Middle frontal gyrus (tissue), 1 donor: ENCODE measurements around the gene HMX2.

Experiments
- DNase-seq: peaks from one replicate; pipeline ENCODE4 v3.0.0-alpha.2; 2015; ENCODE audit warnings: low spot score; ENCODE audit errors: extremely low spot score

The HMX2 gene

DNA sequence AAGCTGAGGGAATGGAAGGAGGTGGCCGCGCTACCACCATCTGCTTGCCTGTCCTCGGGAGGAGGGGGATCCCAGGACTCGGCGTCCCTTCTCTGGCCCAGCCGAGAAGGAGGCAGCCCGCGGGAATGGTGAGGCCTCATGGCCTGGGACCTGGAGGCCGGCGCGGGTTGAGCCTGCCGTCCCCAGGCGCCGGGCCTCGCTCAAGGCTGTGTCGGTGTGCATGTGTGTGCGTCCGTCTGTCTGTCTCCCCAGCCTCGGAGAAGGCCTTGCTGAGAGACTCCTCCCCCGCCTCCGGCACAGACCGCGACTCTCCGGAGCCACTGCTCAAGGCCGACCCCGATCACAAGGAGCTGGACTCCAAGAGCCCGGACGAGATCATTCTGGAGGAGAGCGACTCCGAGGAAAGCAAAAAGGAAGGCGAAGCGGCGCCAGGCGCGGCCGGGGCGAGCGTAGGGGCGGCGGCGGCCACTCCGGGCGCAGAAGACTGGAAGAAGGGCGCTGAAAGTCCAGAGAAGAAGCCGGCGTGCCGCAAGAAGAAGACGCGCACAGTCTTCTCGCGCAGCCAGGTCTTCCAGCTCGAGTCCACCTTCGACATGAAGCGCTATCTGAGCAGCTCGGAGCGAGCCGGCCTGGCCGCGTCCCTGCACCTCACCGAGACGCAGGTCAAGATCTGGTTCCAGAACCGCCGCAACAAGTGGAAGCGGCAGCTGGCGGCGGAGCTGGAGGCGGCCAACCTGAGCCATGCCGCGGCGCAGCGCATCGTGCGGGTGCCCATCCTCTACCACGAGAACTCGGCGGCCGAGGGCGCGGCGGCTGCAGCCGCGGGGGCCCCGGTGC is 10.9 kb upstream of the HMX2 start:
- no peak for DNase-seq

DNA sequence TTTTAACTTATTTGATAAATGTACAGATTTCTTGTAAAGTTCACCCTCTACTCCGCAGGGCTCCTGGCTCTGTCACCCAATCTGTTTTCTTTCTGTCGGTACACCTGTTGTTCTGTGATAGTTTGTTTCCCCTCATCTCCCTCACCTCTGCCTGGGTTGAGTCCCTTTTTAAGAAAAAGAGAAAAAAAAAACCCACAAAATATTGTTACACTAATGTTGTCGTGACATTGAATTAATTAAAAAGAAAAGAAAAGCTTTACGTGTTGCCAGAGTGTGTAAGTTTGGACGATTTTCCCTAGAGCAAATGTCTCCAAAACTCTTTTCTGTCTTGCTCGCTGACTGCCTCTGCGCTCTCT is 8.8 kb upstream of the HMX2 start:
- no peak for DNase-seq

DNA sequence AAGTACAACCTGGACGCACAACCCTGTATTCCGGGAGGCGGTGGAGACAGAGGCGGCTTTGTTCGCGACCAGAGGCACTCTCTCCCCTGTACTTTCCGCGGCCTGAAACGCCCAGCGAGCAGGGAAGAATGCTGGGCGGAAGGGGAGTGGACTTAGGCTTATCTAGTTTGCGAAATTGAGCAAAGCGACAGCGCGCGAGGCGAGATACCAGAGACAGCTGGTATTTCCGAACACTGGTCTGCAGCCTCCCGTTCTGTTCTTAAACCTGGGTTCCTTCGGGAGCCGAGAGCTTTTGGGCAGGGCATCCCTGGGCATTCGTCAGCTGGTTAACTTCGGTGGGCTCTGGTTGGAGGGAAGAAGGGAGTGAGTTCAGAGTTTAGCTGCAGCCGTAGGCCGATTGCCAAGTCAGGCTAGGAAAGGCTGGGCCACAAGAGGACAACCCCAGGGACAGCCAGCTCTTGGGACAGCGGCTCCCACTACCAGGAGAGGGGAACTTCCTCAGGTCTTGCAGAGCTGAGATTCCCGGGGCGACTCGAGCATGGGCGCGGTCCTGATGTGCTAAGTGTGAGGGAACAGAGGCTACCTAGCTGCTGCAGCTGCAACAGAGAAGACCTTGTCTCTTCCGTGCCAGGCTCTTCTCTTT is 8.3 kb upstream of the HMX2 start:
- no peak for DNase-seq

DNA sequence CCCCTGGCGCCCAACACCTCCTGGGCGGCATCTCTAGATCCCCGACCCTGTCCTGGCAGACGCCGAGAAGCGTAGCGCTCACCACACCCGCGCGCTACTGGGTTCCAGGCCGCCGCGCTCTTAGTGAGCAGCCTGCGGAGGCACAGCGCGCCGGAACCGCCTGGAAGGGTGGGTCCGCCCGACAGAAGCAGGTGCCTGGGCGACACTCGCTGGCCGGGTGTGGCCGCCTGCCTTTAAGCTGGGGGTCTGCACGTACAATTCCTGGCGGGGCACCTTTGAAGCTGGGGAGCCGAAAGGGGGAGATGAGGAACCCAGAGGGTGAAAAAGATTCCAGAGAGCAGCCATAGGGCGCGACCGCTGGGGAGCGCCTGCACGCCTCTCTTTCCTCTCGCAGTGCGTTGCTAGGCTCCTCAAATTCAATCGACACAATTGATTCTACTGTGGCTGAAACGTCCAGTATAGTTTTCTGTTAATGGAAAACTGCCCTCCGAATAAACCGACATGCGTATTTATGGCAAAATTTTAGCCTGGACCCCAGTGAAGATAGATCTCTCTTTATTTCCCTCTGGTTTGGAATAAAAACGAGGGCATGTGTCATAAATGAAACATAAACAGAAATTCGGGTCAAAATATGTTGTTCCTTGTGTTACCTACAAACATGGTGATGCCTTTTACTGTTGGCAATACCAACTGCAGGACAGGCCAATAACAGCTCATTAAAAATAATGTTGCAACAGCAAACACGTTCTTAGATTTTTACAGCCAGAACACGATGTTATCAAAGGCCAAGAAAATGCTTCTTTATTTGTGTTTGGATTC is 7.6 kb upstream of the HMX2 start:
- DNase-seq = no peak

DNA sequence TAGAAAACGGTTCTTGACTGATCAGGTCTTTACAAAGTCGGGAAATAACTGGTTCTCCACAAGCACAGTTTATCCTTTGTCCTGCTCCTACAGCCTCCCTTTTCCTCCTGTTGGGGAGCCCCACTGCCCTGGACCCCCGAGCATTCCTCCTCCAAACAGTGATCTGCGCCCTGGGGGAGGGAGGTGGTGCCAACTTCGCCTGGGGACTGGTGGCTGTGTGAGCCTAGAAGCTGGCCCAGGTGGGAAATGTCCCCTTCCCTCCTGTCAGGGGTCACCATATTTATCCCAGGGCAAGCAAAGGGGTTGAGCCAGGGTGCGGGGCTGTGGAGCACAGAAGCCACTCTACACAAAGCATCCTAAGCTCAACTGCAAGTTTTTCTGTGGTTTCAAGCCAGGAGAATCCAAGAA is 6.9 kb upstream of the HMX2 start:
- no peak for DNase-seq

DNA sequence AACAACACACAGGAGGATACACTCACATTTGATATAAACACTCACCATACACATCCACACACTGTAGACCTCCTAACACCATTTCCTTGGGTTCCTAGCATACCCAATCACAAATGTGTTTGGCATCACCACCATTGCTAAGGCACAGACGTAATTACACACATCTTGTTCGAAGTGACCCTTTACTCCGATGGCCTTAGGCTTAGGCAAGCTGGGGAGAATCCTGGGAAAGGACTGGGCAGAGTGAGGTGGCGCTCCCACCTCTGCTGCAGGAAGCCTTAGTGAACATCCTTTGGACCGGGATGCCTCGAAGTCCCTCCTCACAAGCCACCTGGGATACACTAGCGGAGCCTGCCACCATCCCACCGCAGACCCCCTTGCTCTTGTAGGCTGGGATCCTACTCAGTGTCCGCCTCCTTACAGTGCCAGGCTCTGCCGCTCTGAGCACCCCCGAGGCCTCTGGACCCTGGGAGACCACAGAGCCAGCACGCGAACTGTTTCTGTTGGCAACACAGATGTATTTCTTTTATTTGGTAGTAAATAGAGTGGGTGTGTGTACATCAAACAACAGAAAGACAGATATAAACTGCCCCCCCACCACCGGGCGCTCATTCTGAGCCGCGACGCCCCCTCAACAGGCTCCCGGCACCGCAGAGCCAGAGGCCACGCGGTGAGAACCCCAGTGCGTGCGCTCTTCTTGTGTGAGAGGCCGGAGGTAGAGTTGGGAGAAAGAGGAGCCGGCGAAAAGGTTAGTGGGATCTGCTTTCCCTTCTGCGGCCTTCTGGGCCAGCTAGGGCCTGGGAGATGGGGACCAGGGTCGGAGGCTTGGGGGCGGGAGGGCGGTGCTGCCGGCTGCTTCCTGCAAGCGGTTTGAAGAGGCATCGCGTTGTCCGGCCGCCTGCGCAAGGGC is 5.9 kb upstream of the HMX2 start:
- DNase-seq = no peak

DNA sequence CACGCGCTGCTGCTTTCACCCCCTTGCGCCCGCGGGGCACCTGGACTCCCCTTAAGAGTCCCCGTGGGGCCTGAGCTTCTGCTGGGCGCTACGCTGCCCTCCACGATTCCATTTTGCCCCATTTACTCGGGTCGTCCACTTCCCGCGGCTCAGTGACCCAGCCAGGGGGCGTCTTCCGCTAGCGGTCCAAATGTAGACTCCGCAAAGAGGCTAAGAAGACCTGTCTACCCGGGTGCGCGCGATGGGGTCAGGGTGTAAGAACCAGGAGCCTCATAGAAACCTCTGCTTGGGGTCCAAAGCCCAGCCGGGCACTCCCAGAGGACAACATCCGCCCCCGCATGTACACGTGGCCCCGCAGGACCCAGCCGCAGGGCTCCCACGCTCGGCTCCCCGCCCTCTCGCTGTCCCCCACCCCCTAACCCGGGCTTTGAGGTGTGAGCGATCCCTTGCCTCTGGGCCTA is 5.2 kb upstream of the HMX2 start:
- DNase-seq = no peak

DNA sequence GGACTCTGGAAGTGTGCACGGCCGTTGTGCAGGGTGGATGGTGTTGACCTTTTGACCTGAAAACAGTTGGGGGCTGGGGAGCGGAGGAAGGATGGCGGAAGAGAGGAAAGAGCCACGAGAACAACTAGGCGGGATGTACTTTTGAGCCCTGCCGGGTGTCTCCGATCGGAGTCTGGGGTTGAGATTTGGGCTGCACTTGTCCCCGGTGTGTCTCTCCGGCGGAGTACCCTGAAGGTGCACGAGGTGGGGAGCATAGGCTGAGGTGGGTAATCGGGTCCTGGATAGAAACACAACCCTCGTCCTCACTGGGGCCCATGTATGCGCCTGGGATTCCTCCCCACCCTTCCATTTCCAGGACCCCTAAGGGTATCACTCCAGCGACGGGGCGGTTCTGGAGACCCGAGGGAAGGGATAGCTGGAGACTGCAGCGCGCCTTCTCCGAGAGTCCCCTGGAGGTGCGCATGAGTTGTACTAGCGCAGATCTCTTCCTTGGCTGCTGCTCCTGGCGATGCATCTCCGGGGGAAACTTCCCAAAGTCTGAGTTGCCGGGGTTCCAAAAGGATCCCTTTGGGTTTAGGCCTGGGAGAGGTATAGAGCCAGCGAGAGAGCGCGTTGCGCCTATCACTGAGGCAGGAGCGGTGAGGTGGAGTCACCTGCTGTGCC is 4.6 kb upstream of the HMX2 start:
- DNase-seq = no peak

DNA sequence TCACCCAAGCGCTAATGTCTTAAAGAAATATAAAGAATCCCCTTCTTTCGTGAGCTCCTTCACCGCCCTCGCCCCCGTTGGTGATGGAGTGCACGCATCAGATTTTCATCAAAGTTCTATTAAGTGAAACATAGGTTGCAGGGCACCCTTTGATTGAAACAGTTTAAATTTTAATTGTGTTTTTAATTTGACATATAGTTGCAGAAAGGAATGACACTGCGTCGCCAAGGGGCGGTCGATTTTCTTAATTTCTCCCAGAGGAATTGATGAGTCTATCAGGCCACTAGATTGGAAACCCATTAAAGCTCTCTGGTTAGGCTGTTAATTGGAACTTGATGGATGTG is 4.1 kb upstream of the HMX2 start:
- no peak for DNase-seq

DNA sequence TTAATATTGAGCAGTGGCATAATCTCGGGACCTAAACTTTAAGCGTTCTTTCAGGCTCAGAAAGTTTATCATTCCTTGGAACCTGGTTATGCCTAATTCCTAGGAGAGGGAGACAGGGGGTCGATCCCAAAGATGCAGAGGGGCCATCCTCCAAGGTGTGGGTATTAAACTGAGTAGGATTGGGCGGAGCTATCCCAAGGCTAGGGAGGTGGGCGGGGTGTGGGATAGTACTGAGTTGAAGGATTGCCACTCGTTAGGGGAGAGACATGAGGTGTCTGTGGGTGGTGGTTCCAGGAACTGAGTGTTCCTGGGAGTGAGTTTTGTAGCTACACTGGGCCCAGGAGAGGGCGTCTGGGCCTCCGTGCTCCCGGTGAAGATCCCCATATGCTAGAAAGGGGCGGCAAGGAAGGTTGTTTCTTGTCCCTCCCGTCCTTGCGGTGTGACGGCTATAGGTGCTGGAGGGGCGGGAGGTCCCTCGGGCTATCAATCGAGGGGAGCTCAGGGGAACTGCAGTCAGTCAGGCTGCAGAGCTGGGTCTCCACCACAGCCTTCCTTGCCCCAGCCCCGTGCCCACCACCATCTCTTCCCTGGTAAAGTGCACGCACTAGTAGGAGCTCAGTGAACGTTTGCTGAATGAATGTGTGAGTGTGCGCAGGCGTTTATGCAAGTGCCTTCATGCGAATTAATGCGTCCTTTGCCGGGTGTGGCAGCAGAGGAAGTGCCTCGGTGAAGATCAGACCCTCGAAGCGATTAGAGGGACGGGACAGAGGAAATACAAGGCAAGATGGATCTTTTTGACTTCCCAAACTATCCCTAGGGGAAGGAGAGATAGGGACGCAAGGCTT is 3.0 kb upstream of the HMX2 start:
- DNase-seq = no peak

DNA sequence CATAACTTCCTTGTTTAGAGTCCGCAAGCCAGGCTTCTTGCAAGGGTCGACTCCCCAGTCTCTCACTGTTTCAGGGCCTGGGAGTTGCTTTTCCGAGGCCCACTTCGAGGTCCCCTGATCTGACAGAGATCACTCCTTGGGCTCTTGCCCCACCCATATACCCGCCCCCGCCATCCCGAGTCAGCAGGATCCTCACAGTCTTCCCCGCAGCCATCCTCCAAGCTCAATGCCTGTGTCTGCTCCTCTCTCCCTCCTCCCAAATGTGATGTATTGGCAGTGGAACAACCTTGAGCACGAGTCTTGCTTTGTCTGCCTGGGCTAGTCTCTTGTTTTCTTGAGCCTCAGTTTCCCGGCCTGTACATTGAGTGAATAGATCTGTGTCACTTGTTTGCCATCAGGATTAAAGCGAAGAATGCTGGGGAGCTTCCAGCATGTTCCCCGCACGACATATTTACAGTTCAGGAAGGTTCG is 2.4 kb upstream of the HMX2 start:
- DNase-seq = no peak

DNA sequence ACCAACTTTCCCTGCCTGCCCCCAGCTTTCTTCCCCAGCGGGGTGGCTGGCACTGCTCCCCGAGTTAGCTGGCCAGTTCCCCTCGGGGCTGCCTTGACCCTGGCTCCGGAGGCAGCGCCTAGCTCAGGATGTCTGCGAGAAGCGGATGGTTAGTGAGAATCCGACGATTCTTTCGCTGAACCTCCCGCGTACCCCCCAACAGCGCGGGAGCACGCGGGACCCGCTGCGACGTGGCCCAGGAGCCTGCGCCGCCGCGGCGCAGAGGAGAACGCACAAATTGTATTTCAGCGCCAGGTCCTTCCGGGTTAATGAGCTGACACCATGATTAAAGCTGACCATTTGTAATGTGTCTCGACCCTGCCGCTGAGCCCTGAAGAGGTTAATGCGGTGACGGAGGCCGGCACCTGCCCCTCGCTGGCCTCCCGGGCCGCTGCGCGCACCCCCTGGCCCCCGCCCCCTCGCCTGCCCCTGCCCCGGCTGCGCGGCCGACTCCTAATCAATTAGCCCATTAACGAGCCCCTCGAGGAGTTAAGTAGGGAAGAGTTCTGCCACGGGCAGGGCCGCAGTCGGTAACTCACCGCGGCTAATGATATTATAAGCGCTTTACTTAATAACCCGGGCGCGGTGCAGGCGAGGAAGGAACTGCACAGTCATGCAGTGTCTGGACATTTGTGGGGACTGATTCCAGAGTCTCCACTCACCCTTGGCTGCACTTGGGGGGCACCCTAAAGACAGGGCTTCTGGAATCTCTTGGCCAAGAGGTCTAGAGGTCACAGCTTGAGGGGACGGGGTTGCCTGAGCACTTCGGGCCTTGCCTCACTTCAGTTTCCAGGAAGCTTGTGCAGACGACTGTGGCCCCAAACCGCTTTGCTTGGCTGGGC is 1.7 kb upstream of the HMX2 start:
- DNase-seq = no peak

DNA sequence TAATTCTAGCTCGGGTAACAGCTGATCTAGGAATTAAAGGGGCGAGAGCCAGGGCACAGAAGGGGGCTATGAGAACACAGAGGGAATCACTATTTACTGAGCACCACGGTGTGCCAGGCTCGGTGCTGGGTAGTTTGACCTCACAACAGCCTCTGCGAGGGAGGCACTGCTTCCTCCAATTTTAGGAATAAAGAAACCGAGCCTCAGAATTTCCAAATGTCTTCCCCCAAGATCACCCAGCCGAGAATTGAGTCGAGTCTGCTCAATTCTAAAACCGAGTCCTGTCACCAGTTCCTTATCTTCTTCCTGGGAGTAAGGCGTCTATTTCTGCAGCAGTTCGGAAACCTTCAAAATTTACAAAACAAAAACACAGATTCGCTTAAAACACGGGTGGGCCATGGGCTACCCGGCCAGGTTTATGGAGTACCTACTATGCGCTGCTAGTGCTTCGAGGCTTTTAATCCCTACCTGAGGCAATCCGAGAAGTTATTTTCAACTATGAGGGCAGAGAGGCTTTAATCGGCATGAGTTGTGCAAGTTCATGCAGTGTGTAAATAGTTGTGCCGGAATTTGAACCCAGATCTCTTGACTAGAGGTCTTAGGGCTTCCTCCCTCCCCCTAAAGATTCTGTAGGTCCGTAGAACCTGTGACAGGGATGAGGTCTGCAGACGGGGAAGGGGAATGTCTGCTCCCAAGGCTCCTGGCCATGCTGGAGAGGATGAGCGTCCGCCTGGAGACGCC is 872 bp upstream of the HMX2 start:
- no peak for DNase-seq

DNA sequence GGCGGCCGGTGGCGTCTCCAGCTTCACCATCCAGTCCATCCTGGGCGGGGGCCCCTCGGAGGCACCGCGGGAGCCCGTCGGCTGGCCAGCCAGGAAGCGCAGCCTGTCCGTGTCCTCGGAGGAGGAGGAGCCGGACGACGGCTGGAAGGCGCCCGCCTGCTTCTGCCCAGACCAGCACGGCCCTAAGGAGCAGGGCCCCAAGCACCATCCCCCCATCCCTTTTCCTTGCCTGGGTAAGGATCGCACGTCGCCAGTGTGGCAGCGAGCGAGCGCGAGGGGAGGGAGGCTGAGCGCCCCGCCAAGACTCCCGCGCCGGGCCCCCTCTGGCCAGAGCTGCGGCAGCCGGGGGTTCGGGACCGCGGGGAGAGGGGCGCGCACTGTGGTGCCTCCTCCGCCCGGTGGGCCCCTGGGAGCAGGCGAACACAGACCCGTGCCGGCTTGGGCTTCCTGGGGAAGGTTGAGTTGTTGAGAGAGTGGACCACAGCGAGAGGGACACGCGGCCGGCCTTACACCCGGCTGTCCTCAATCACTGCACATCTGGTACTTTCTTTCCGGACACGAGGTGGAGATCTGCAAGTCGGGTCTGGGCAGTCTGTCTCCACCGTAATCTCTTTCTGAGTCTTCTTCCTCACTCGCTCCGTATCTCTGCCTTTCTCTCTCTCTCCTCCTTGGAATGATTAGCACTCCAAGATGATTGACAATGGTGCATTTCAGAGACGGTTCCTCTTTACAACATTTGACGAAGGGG is 652 bp downstream of the HMX2 start:
- DNase-seq = no peak

DNA sequence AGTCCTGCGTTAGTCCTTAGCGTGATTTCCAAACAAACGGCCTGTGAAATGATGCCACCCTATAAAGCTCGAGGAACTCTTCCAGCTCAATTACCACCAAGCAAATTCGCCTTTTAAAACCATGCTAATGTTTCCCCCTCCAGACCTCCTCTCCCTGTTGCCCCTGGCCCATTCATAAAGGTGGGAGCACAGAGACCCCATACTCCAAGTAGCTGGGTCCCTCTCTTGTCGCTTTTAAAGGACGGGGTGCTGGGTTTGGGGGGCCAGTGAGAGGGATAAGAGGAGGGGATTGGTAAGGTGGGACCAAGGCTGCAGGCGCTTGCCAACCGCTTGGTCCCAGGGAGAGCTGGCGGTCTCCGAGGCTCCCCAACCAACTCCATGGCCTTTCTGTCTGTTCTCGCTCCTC is 1.2 kb downstream of the HMX2 start:
- no peak for DNase-seq

DNA sequence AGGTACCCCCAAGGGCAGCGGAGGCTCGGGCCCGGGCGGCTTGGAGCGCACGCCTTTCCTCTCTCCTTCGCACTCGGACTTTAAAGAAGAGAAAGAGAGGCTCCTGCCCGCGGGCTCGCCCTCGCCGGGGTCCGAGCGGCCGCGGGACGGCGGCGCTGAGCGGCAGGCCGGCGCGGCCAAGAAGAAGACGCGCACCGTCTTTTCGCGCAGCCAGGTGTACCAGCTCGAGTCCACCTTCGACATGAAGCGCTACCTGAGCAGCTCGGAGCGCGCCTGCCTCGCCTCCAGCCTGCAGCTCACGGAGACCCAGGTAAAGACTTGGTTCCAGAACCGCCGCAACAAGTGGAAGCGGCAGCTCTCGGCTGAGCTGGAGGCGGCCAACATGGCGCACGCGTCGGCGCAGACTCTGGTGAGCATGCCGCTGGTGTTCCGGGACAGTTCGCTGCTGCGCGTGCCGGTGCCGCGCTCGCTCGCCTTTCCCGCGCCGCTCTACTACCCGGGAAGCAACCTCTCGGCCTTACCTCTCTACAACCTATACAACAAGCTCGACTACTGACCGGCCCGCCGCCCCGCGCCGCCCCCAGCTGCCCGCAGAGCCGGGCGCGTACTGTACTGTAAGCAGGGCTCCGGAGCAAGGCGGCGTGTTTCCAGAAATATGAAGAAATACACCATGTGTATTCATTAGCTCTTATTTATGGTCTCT is 1.8 kb downstream of the HMX2 start:
- DNase-seq = no peak
